ENCODE results near the gene CCL20.

The CCL20 gene

GRCh38 chr2:227848146-227848545, 34.5 kb downstream of the CCL20 start (continued):
- TF ChIP-seq PPARA (CRISPR knock-in tag; IDR thresholded peaks at IDR 0.05; ENCODE audit: borderline replicate concordance) (no peak), ZC3H10 (CRISPR knock-in tag; IDR thresholded peaks at IDR 0.05) (no peak), TOX (CRISPR knock-in tag; IDR thresholded peaks at IDR 0.05; ENCODE audit: borderline replicate concordance) (no peak), SNAI2 (CRISPR knock-in tag; IDR thresholded peaks at IDR 0.05) (no peak), ZFP3 (CRISPR knock-in tag; IDR thresholded peaks at IDR 0.05) (no peak)

DNA sequence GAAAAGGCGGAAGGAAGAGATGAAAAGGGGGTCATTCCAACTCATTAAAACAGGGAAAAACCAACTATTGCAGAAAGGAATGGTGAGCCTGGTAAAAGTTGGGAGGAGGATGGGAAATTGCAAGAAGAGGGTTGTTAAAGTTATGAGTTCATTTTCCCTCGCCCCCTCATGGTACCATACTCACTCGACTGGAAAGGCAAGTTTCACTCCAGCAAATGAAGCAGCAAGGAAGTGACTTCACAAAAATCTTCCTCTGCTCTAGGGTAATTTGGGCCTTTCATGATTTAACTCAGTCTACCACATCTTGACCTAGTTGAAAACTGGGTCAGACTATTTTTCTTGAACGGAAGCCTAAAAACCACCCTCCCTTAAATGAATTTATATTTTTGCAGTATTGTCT, 34.9 kb downstream of the CCL20 start:
- TF ChIP-seq GLIS3 (CRISPR knock-in tag; IDR thresholded peaks at IDR 0.05): no peak
- TF ChIP-seq ZNF8 (CRISPR knock-in tag; IDR thresholded peaks at IDR 0.05): no peak
- no peak for ATAC-seq

- peak; percentile 21; the same call in 1 of the 2 replicates for TF ChIP-seq ISL1 (CRISPR knock-in tag; IDR thresholded peaks at IDR 0.05)
- no peak for TF ChIP-seq ZNF70 (CRISPR knock-in tag; IDR thresholded peaks at IDR 0.05)
- ATAC-seq: no peak; the same call in 2 of the 3 replicates
Measured at GRCh38 chr2:227849906-227850305, 36.3 kb downstream of the CCL20 start.

DNA sequence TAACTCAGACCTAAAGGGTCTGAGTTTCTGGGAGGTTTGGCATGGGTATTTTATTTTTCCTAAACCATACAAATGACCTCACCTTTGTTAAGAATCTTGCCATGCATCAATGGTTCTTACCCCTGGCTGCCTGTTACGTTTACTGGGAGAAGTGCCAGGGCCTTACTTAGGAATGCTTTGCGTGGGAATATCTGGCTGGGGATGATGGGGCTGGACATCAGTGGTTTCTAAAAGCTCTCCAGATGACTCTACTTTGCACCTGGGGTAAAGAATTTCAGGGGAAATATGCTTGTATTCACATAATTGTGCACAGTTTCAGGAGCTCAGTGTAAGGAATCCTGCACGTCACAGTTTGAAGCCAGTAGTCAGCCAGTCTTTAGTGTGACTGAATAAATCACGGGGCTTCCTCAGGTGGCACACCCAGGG, 39.6 kb downstream of the CCL20 start:
- ATAC-seq: peak; percentile 87
- TF ChIP-seq, protein P1, sequence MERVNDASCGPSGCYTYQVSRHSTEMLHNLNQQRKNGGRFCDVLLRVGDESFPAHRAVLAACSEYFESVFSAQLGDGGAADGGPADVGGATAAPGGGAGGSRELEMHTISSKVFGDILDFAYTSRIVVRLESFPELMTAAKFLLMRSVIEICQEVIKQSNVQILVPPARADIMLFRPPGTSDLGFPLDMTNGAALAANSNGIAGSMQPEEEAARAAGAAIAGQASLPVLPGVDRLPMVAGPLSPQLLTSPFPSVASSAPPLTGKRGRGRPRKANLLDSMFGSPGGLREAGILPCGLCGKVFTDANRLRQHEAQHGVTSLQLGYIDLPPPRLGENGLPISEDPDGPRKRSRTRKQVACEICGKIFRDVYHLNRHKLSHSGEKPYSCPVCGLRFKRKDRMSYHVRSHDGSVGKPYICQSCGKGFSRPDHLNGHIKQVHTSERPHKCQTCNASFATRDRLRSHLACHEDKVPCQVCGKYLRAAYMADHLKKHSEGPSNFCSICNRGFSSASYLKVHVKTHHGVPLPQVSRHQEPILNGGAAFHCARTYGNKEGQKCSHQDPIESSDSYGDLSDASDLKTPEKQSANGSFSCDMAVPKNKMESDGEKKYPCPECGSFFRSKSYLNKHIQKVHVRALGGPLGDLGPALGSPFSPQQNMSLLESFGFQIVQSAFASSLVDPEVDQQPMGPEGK (CRISPR knock-in tag; IDR thresholded peaks at IDR 0.05; ENCODE audit: borderline replicate concordance): peak; percentile 49; the same call in 1 of the 2 replicates
- no peak for TF ChIP-seq GLIS3 (CRISPR knock-in tag; IDR thresholded peaks at IDR 0.05)
- TF ChIP-seq ZFP30 (CRISPR knock-in tag; IDR thresholded peaks at IDR 0.05): no peak
- TF ChIP-seq SNAI2 (CRISPR knock-in tag; IDR thresholded peaks at IDR 0.05): no peak
- TF ChIP-seq ZNF70 (CRISPR knock-in tag; IDR thresholded peaks at IDR 0.05): no peak
- TF ChIP-seq TOX (CRISPR knock-in tag; IDR thresholded peaks at IDR 0.05; ENCODE audit: borderline replicate concordance): peak; percentile 35; the same call in 1 of the 2 replicates
- no peak for TF ChIP-seq ZNF8 (CRISPR knock-in tag; IDR thresholded peaks at IDR 0.05)
- TF ChIP-seq ISL1 (CRISPR knock-in tag; IDR thresholded peaks at IDR 0.05): peak; percentile 86
- no peak for TF ChIP-seq RARB (CRISPR knock-in tag; IDR thresholded peaks at IDR 0.05)
- TF ChIP-seq OSR1 (CRISPR knock-in tag; IDR thresholded peaks at IDR 0.05): no peak
- no peak for TF ChIP-seq TCF4 (CRISPR knock-in tag; IDR thresholded peaks at IDR 0.05; ENCODE audit: borderline replicate concordance)

DNA sequence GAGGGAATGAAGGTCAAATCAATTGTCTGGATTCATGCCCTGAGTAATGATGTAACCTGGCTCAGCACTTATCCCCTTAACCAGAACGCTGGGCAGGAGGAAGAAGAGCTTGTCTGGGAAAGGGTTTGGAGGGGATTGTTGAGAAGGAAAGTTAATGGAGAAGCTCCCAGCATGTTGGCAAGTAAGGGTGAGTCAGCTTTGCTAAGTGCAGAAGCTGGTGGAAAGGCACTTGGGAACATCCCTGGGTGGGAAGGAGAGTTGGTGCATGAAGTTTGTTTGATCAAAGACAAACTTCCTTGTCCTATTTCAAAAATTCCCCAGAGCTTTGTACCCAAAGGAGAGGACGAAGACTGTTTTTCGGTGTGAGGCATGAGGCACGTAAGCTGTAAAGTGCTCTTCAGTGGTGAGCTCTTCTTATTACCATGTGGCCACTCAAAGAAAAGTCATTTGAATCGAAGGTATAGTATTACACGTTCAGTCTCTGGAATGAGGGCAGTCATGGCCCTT, 40.2 kb downstream of the CCL20 start:
- no peak for TF ChIP-seq CSDC2 (CRISPR knock-in tag; IDR thresholded peaks at IDR 0.05)
- TF ChIP-seq ZC3H10 (CRISPR knock-in tag; IDR thresholded peaks at IDR 0.05): no peak
- no peak for TF ChIP-seq ZFP3 (CRISPR knock-in tag; IDR thresholded peaks at IDR 0.05)
- TF ChIP-seq ZNF8 (CRISPR knock-in tag; IDR thresholded peaks at IDR 0.05): no peak
- TF ChIP-seq, protein P2, sequence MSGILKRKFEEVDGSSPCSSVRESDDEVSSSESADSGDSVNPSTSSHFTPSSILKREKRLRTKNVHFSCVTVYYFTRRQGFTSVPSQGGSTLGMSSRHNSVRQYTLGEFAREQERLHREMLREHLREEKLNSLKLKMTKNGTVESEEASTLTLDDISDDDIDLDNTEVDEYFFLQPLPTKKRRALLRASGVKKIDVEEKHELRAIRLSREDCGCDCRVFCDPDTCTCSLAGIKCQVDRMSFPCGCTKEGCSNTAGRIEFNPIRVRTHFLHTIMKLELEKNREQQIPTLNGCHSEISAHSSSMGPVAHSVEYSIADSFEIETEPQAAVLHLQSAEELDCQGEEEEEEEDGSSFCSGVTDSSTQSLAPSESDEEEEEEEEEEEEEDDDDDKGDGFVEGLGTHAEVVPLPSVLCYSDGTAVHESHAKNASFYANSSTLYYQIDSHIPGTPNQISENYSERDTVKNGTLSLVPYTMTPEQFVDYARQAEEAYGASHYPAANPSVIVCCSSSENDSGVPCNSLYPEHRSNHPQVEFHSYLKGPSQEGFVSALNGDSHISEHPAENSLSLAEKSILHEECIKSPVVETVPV (CRISPR knock-in tag; IDR thresholded peaks at IDR 0.05): no peak
- TF ChIP-seq ISL1 (CRISPR knock-in tag; IDR thresholded peaks at IDR 0.05): no peak
- no peak for TF ChIP-seq TSHZ2 (CRISPR knock-in tag; IDR thresholded peaks at IDR 0.05)
- TF ChIP-seq, protein P3, sequence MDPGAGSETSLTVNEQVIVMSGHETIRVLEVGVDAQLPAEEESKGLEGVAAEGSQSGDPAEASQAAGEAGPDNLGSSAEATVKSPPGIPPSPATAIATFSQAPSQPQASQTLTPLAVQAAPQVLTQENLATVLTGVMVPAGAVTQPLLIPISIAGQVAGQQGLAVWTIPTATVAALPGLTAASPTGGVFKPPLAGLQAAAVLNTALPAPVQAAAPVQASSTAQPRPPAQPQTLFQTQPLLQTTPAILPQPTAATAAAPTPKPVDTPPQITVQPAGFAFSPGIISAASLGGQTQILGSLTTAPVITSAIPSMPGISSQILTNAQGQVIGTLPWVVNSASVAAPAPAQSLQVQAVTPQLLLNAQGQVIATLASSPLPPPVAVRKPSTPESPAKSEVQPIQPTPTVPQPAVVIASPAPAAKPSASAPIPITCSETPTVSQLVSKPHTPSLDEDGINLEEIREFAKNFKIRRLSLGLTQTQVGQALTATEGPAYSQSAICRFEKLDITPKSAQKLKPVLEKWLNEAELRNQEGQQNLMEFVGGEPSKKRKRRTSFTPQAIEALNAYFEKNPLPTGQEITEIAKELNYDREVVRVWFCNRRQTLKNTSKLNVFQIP (CRISPR knock-in tag; IDR thresholded peaks at IDR 0.05; ENCODE audit: borderline replicate concordance, low read depth): no peak
- no peak for TF ChIP-seq SNAI2 (CRISPR knock-in tag; IDR thresholded peaks at IDR 0.05)
- TF ChIP-seq GLIS3 (CRISPR knock-in tag; IDR thresholded peaks at IDR 0.05): no peak
- no peak for TF ChIP-seq RARB (CRISPR knock-in tag; IDR thresholded peaks at IDR 0.05)
- TF ChIP-seq ZNF565 (CRISPR knock-in tag; conservative IDR thresholded peaks at IDR 0.05; ENCODE audit: low read depth): no peak
- ATAC-seq: peak; percentile 52

Data from SK-N-SH treated with all-trans-retinoic acid at 6 μM for 48 hours (cell line).